ENCODE results near the gene SORBS1.

SORBS1 gene

GRCh38 chr10:95466436-95466835, 94.7 kb downstream of the SORBS1 start:
- no peak for DNase-seq (ENCODE audit: low read depth)
- H3K4me3 ChIP-seq (ENCODE audit: low read depth, low read length), result no peak overlapping the region
- in situ Hi-C loops (cut with HindIII; ENCODE audit: low sequenced_read_pairs), result no loop called here
- TF ChIP-seq, protein P1, sequence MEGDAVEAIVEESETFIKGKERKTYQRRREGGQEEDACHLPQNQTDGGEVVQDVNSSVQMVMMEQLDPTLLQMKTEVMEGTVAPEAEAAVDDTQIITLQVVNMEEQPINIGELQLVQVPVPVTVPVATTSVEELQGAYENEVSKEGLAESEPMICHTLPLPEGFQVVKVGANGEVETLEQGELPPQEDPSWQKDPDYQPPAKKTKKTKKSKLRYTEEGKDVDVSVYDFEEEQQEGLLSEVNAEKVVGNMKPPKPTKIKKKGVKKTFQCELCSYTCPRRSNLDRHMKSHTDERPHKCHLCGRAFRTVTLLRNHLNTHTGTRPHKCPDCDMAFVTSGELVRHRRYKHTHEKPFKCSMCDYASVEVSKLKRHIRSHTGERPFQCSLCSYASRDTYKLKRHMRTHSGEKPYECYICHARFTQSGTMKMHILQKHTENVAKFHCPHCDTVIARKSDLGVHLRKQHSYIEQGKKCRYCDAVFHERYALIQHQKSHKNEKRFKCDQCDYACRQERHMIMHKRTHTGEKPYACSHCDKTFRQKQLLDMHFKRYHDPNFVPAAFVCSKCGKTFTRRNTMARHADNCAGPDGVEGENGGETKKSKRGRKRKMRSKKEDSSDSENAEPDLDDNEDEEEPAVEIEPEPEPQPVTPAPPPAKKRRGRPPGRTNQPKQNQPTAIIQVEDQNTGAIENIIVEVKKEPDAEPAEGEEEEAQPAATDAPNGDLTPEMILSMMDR (IDR thresholded peaks at IDR 0.05; ENCODE audit: low read depth, low read length, missing control alignments), result no peak

- TF ChIP-seq, protein P1 (IDR thresholded peaks at IDR 0.05; ENCODE audit: low read depth, low read length, missing control alignments), result no peak
- no peak for DNase-seq (ENCODE audit: low read depth)
- in situ Hi-C loops (cut with HindIII; ENCODE audit: low sequenced_read_pairs), result no loop called here
- H3K4me3 ChIP-seq (ENCODE audit: low read depth, low read length), result no peak overlapping the region
These were observed 96.9 kb downstream of the SORBS1 start for GRCh38 chr10:95464280-95464679.

GRCh38 chr10:95462740-95463667, 98.2 kb downstream of the SORBS1 start:
- no peak overlapping the region for H3K4me3 ChIP-seq (ENCODE audit: low read depth, low read length)
- in situ Hi-C loops (cut with HindIII; ENCODE audit: low sequenced_read_pairs), result no loop called here
- no peak for DNase-seq (ENCODE audit: low read depth)
- TF ChIP-seq, protein P1 (IDR thresholded peaks at IDR 0.05; ENCODE audit: low read depth, low read length, missing control alignments), result no peak

- H3K4me3 ChIP-seq (ENCODE audit: low read depth, low read length), result no peak overlapping the region
- in situ Hi-C loops (cut with HindIII; ENCODE audit: low sequenced_read_pairs), result no loop called here
- TF ChIP-seq, protein P1 (IDR thresholded peaks at IDR 0.05; ENCODE audit: low read depth, low read length, missing control alignments), result no peak
- no peak for DNase-seq (ENCODE audit: low read depth)
These were observed 99.6 kb downstream of the SORBS1 start for GRCh38 chr10:95461611-95462010.

DNA sequence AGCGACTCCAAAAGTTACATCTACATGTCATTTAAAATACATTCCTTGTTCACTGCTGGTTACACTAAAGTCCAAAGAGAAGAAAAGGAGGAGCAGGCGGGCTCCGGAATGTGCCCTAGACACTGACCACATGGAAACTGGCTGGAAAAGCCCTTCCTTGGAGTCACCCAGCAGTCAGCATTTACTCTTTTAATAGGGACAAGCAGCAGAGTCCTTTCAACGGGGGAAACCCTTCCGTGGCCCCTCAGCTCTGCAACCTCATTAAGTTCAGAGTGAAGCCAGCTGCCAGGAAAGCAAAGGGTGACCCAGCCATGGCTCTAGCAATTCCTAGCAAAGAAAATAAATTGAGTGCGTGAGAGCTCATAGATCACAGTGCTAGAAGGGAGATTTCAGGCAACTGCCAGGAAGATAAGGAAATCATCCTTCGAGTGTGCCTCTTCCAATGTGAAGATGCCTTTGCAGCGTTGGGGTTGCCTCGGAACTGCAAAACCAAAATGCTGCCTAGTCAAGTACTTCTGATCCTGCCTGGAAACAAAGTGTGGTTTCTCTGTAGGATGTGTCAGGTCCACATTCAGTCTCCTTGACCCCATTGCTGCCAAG, 101.6 kb downstream of the SORBS1 start:
- H3K4me3 ChIP-seq (ENCODE audit: low read depth, low read length), result no peak overlapping the region
- DNase-seq (ENCODE audit: low read depth), result no peak
- TF ChIP-seq, protein P1 (IDR thresholded peaks at IDR 0.05; ENCODE audit: low read depth, low read length, missing control alignments), result no peak
- in situ Hi-C loops (cut with HindIII; ENCODE audit: low sequenced_read_pairs), result no loop called here

DNA sequence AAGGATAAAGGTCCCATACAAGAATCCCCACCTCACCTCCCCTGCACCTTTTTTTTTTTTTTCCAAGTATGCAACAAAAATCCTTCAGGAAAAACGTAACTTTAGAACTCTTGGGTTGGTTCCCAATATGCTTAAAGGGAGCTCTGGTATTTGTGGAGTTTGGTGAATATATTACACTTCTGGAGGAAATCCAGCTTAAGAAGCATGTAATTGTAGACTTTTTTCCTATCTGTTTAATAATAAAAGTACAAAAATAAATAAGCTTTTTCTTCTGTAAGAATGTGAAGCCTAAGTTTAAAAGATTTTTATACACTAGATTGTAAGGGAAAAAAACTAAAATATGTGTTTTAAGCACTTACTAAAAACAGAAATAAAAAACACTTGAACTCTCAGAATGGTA, 102.3 kb downstream of the SORBS1 start:
- TF ChIP-seq, protein P1 (IDR thresholded peaks at IDR 0.05; ENCODE audit: low read depth, low read length, missing control alignments), result no peak
- H3K4me3 ChIP-seq (ENCODE audit: low read depth, low read length), result no peak overlapping the region
- in situ Hi-C loops (cut with HindIII; ENCODE audit: low sequenced_read_pairs), result no loop called here
- no peak for DNase-seq (ENCODE audit: low read depth)

Measured in astrocyte of the cerebellum (primary cell).